Endothelial cell of umbilical vein (primary cell): ENCODE measurements around the gene TMPRSS9.

ENCODE experiments used
- TF ChIP-seq, protein P1 (sequence below): IDR thresholded peaks from 2 replicates; pipeline ENCODE4 v1.6.1; 2011; ENCODE audit not compliant: insufficient read depth, insufficient read length
- TF ChIP-seq, protein P2 (sequence below), 2 donors: IDR thresholded peaks; 1 replicate in 1 of 2; 2 replicates in 1 of 2; pipeline ENCODE4 v1.5.1; 2011; ENCODE audit warnings: low read length in 2 of 2, mild to moderate bottlenecking in 2 of 2, moderate library complexity in 2 of 2, control low read depth in 1 of 2, inconsistent platforms in 1 of 2, low read depth in 1 of 2; ENCODE audit not compliant: insufficient read depth in 1 of 2; ENCODE audit errors: extremely low read depth in 1 of 2

DNA sequence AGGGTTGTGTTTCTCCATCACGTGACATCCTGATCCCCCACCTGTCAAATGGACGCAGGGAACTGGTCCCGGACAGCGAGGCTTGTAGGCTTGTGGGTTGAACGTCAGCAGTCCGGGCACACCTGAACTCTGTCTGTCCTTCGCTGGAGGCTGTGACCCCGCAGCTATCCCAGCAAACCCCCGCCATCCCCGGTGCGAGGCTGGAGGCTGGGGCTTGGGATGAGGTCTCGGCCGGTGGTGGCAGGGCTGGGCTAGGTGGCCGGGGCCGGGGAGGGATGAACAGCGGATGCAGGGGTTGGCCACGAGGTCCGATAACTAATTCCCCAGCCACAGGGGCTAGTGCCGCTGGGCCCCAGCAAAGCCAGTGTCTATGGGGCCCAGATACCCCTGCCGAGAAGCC lies 40.5 kb upstream of the TMPRSS9 start:
- TF ChIP-seq, protein P1, sequence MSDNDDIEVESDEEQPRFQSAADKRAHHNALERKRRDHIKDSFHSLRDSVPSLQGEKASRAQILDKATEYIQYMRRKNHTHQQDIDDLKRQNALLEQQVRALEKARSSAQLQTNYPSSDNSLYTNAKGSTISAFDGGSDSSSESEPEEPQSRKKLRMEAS: no peak
- TF ChIP-seq, protein P2, sequence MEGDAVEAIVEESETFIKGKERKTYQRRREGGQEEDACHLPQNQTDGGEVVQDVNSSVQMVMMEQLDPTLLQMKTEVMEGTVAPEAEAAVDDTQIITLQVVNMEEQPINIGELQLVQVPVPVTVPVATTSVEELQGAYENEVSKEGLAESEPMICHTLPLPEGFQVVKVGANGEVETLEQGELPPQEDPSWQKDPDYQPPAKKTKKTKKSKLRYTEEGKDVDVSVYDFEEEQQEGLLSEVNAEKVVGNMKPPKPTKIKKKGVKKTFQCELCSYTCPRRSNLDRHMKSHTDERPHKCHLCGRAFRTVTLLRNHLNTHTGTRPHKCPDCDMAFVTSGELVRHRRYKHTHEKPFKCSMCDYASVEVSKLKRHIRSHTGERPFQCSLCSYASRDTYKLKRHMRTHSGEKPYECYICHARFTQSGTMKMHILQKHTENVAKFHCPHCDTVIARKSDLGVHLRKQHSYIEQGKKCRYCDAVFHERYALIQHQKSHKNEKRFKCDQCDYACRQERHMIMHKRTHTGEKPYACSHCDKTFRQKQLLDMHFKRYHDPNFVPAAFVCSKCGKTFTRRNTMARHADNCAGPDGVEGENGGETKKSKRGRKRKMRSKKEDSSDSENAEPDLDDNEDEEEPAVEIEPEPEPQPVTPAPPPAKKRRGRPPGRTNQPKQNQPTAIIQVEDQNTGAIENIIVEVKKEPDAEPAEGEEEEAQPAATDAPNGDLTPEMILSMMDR (IDR thresholded peaks at IDR 0.05; ENCODE audit: extremely low read depth in 1 of 2, insufficient read depth in 1 of 2, low read depth in 1 of 2, low read length in 2 of 2): no peak
